Endodermal cell (in vitro differentiated cells): ENCODE results near the gene LRRC3. TPM values are rescaled to one million over a fixed set of nuclear protein-coding genes. Genes with fewer than 3 reads are reported as not detected.

ENCODE experiments used
- DNase-seq: peaks from one replicate; pipeline ENCODE4 v3.0.0-alpha.2; 2017
- H3K27ac ChIP-seq: 2 replicates; pipeline ENCODE4 v1.5.1; 2013; ENCODE audit warnings: mild to moderate bottlenecking, low read depth, low read length, moderate library complexity
- H3K27me3 ChIP-seq: 2 replicates; pipeline ENCODE4 v1.6.1; 2013; ENCODE audit warnings: mild to moderate bottlenecking, low read length, moderate library complexity; ENCODE audit not compliant: insufficient read depth, control insufficient read depth, poor library complexity, severe bottlenecking
- H3K36me3 ChIP-seq: 2 replicates; pipeline ENCODE4 v1.7.0; 2013; ENCODE audit warnings: mild to moderate bottlenecking, low read length, moderate library complexity; ENCODE audit not compliant: control insufficient read depth, insufficient read depth
- H3K4me1 ChIP-seq: one replicate; pipeline ENCODE4 v1.7.0; 2013; ENCODE audit warnings: low read length; ENCODE audit not compliant: control insufficient read depth, insufficient read depth
- H3K4me3 ChIP-seq: 2 replicates; pipeline ENCODE4 v1.5.1; 2013; ENCODE audit warnings: mild to moderate bottlenecking, low read length, moderate library complexity
- H3K9ac ChIP-seq: 2 replicates; pipeline ENCODE4 v1.6.1; 2013; ENCODE audit warnings: mild to moderate bottlenecking, low read length, moderate library complexity; ENCODE audit not compliant: poor library complexity, severe bottlenecking; ENCODE audit errors: extremely low read depth
- H3K9me3 ChIP-seq: 2 replicates; pipeline ENCODE4 v1.6.1; 2013; ENCODE audit warnings: mild to moderate bottlenecking, low read length, moderate library complexity; ENCODE audit not compliant: control insufficient read depth
- H3K27ac Mint-ChIP-seq: 2 replicates; pipeline ENCODE4 v1.8.0; 2020; ENCODE audit warnings: mixed read lengths
- H3K27me3 Mint-ChIP-seq: 2 replicates; pipeline ENCODE4 v1.8.0; 2021; ENCODE audit warnings: mild to moderate bottlenecking, mixed read lengths; ENCODE audit not compliant: insufficient read depth
- H3K36me3 Mint-ChIP-seq: 2 replicates; pipeline ENCODE4 v1.8.0; 2020; ENCODE audit warnings: low read depth, mixed read lengths
- H3K4me1 Mint-ChIP-seq: 2 replicates; pipeline ENCODE4 v1.8.0; 2020; ENCODE audit warnings: mixed read lengths
- H3K4me3 Mint-ChIP-seq: 2 replicates; pipeline ENCODE4 v1.8.0; 2020; ENCODE audit warnings: mild to moderate bottlenecking, moderate library complexity, mixed read lengths
- H3K9me3 Mint-ChIP-seq: 2 replicates; pipeline ENCODE4 v1.8.0; 2020; ENCODE audit warnings: mild to moderate bottlenecking, mixed read lengths
- WGBS, 2 experiments: methylation state at CpG; one replicate each; pipeline versions ENCODE4 v1.1.5 to v1.1.7; 2013; ENCODE audit warnings: missing lambda C conversion rate in 2 of 2, mixed read lengths in 1 of 2; ENCODE audit not compliant: insufficient coverage in 1 of 2, insufficient read length in 1 of 2; 5-methylcytosine and 5-hydroxymethylcytosine counted together
- total RNA-seq, 2 donors: library from RNA; stranded (reverse); fragmentation: NEBNext Ultra II Directional in 1 of 2; extraction: Animal tissue kit (Norgen Biotek cat#: 25700) in 1 of 2; gene quantifications; 2 replicates in 1 of 2; 3 replicates in 1 of 2; pipeline ENCODE4 v1.2.1, GENCODE V29; 2021
- TF ChIP-seq, protein P1 (sequence below): fragments of 200-600 bp; sonication (generic); conservative IDR thresholded peaks from 2 replicates; pipeline ENCODE4 v1.5.0; 2021; ENCODE audit warnings: antibody characterized with exemption, mild to moderate bottlenecking

LRRC3 gene
- total RNA-seq, 2 donors from 2014 or later: 14.1 to 16.5 TPM

- Mint-ChIP-seq H3K4me3 (no peak overlapping the region), H3K27me3 (no peaks in the 10 kb centered on the region), H3K4me1 (no peaks in the 10 kb centered on the region), H3K9me3 (no peaks in the 10 kb centered on the region), H3K27ac (no peak overlapping the region), H3K36me3 (no peaks in the 10 kb centered on the region)
- no peaks in the 10 kb centered on the region for H3K9me3 ChIP-seq
- H3K27me3 ChIP-seq: no peaks in the 10 kb centered on the region
- H3K4me1 ChIP-seq: no peaks in the 10 kb centered on the region
- H3K9ac ChIP-seq: no peak overlapping the region
- H3K27ac ChIP-seq: no peak overlapping the region
- no peak for DNase-seq
- TF ChIP-seq, protein P1, sequence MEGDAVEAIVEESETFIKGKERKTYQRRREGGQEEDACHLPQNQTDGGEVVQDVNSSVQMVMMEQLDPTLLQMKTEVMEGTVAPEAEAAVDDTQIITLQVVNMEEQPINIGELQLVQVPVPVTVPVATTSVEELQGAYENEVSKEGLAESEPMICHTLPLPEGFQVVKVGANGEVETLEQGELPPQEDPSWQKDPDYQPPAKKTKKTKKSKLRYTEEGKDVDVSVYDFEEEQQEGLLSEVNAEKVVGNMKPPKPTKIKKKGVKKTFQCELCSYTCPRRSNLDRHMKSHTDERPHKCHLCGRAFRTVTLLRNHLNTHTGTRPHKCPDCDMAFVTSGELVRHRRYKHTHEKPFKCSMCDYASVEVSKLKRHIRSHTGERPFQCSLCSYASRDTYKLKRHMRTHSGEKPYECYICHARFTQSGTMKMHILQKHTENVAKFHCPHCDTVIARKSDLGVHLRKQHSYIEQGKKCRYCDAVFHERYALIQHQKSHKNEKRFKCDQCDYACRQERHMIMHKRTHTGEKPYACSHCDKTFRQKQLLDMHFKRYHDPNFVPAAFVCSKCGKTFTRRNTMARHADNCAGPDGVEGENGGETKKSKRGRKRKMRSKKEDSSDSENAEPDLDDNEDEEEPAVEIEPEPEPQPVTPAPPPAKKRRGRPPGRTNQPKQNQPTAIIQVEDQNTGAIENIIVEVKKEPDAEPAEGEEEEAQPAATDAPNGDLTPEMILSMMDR: no peak
- H3K4me3 ChIP-seq: no peak overlapping the region
- no peaks in the 10 kb centered on the region for H3K36me3 ChIP-seq
- 91 to 95% methylated on average over 15 to 20 of the region's 20 CpGs for WGBS, 2 experiments
These were observed 48.6 kb downstream of the LRRC3 start for GRCh38 chr21:44503901-44504399.

DNA sequence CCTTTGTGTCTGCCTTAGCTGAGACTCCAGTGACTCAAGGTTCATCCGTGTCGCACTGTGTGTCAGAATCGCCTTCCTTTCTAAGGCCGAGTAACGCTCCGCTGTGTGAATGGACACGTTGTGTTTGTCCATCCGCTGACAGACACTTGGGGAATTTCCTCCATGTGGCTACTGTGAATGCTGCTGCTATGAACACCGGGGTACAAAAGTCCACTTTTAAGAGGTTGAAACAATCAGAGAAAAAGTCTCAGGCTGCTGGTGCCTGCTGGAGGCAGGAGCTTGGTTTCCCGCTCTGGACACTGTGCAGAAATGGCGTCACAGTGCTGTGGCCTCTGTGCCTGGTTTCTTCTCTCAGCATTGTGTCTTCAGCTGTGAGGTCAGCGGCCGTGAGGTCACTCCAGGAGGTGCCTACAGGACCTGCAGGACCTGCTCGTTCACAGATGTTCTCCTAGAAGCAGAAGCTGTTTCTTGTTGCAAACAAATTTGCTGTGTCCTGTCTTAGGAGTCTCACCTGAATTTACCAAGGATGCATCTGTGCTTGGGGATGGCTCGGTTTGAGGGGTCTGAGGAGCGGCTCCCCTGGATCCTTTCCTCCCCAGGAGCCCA lies 50.5 kb downstream of the LRRC3 start:
- H3K27me3 Mint-ChIP-seq: no peaks in the 10 kb centered on the region
- Histone ChIP-seq H3K27ac (peak overlapping the region; percentile 6), H3K27me3 (no peaks in the 10 kb centered on the region), H3K36me3 (no peaks in the 10 kb centered on the region), H3K4me3 (no peak overlapping the region), H3K9ac (no peak overlapping the region), H3K9me3 (no peaks in the 10 kb centered on the region), H3K4me1 (no peaks in the 10 kb centered on the region)
- no peaks in the 10 kb centered on the region for H3K9me3 Mint-ChIP-seq
- no peak overlapping the region for H3K27ac Mint-ChIP-seq
- 89 to 93% methylated on average over 16 of the region's 16 CpGs for WGBS, 2 experiments
- no peak for DNase-seq
- H3K36me3 Mint-ChIP-seq: peaks cover 3% of the 10 kb centered on the region
- H3K4me1 Mint-ChIP-seq: no peaks in the 10 kb centered on the region
- no peak overlapping the region for H3K4me3 Mint-ChIP-seq
- TF ChIP-seq, protein P1: no peak

DNA sequence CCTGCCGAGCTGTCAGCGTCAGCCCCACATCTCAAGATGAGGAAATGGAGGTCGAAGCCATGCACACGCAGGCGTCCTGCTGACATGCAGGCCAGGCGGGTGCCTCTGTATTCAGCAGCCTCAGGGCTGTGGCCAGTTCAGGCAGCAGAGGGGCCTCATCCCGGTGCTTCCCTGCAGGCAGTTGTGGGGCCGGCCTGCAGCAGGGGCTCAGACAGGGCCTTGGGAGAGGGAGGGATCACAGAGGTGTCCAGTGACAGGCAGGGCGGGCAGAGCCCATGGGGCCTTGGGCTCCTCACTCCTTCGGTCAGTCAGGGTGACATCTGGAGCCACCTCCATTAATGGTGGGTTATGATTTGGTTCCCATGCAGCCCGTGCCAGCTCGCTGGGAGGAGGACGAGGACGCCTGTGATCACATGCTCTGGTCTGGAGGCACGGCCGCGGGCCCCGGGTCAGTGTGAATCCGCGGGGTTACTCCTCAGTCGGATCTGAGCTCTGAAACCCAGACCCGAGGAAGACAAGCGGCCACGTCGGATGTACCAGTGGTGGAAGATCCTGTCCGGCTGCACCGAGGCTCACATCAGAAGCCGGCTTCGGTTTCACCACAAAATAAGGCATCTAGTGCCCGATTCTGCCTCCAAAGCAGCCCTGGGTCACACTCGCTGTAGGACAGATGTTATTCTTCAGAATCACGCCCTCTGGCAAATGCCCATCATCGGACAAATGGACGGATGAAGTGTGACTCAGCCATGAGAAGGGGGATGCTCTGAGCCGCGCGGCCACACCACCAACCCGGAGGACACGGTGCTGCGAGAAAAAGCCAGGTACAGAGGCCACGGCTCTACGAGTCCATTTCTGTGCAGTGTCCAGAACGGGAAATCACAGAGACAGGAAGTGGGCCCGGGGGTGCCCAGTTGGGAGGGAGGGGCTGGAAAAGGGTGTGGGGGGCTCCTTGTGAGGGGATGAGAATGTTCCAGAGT lies 51.3 kb downstream of the LRRC3 start:
- 93 to 95% methylated on average over 37 to 44 of the region's 44 CpGs for WGBS, 2 experiments
- no peak for DNase-seq
- Histone ChIP-seq H3K4me1 (no peaks in the 10 kb centered on the region), H3K9ac (no peak overlapping the region), H3K27ac (no peak overlapping the region), H3K27me3 (no peaks in the 10 kb centered on the region), H3K36me3 (no peaks in the 10 kb centered on the region), H3K4me3 (no peak overlapping the region), H3K9me3 (no peaks in the 10 kb centered on the region)
- TF ChIP-seq, protein P1: no peak
- peak overlapping the region; percentile 48 for H3K27ac Mint-ChIP-seq
- no peaks in the 10 kb centered on the region for H3K4me1 Mint-ChIP-seq
- peaks cover 3% of the 10 kb centered on the region for H3K36me3 Mint-ChIP-seq
- H3K9me3 Mint-ChIP-seq: no peaks in the 10 kb centered on the region
- no peaks in the 10 kb centered on the region for H3K27me3 Mint-ChIP-seq
- H3K4me3 Mint-ChIP-seq: no peak overlapping the region
